Stimulated activated CD8-positive, alpha-beta memory T cell treated with anti-CD3 and anti-CD28 coated beads, Interleukin-15, amount 100 ng/mL, for 1 hour (primary cell): ENCODE measurements around the gene S1PR3.
"Not testable (repeated sequence)": the region's sequence is repeated elsewhere in the genome, so short reads cannot be mapped to it uniquely, and the experiment has no call there.

Experiments used
- DNase-seq: peaks from one replicate; pipeline ENCODE4 v3.0.0-alpha.2; 2020; ENCODE audit warnings: low read depth

Gene S1PR3

DNA sequence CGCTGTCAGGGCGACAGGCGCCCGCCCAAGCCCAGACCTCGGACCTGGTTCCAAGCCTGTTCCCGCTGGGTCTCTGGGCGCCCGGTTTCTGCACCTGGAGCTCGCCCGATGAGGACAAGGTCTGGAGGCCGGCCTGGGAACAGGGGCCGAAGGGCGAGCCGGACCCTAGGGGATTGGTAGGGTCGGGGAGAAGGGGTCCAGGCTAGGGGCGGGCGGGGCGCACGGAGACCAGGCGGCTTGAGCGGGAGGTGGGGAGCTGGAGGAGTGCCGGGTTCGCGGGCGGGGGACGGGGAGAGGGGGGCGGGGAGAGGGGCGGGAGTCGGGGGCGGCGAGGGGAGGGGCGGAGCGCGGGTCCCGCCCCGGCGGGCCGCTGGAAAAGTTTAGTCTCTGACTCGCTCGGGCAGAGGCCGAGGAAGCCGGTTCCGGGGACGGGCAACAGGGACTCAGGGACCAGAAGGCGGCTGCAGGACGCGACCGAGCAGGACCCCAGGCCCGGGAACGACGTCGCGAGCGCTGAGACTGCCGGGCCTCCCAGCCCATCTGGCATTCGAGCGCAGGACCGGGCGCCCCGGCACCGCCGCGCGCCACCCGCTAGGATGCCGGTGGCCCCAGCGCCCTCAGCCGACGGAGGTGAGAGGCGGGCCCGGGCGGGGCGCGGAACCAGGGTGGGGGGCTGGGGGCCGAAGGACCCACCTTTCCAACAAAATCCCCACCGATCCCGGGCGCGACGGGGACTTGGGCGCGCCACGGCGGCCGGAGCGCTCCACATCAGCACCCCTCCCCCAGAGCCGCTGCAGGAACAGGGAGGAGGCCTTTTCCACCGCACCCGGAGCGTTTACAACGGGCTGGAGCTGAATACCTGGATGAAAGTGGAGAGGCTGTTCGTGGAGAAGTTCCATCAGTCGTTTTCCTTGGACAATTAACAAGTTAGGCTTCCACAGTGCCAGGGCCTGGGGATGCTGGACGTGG, at the start of gene S1PR3:
TSS of gene S1PR3 (plus strand) at position 403 of the 969 bp plus-strand sequence. CDS start 9,733 bp downstream, outside the sequence.
- DNase-seq, result no peak

DNA sequence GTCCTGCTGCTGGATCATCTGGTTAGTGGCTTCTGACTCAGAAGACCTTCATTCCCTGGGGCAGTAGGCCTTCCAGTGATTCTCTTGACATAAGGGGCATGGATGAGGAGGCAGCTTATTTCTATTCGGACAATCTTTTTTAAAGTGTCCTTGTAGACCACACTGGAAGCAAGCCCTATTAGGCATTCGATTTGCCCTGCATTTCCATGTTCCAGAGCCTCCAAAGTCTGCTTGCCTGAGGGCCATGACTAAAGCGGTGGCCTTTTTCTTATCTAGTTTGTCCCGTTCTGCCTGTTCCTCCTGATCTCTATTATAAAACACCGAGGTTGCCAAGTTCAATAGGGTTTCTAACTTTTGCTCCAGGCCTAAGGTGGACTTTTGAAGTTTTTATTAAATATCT, 49.7 kb upstream of the S1PR3 start:
- DNase-seq, result not testable (repeated sequence)

DNA sequence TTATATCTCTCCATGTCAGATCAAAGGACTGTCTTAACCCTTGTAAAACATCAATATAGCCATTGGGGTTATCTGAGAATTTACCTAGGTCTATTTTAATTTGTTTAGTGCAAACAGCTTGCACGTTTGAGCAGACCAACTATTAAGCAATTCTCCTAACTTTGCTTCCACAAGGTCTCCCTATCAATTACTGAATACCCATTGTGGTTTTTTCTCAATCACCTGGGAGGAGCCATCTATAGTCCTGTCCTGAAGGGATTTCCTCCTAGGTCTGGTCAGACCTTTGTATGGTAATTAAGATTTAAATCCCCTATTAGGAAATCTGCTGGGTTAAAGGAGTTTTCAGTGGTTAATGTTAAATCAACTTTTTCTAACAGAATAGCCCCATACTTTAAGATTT, 48.9 kb upstream of the S1PR3 start:
- no peak for DNase-seq

- DNase-seq, result no peak
Observed at GRCh38 chr9:88945636-88946333, 45.5 kb upstream of the S1PR3 start.

- no peak for DNase-seq
Observed at GRCh38 chr9:88947581-88948573, 43.4 kb upstream of the S1PR3 start.

GRCh38 chr9:88949425-88949824, 41.8 kb upstream of the S1PR3 start:
- no peak for DNase-seq

- DNase-seq, result no peak
Observed at GRCh38 chr9:88949961-88950340, 41.3 kb upstream of the S1PR3 start.

DNA sequence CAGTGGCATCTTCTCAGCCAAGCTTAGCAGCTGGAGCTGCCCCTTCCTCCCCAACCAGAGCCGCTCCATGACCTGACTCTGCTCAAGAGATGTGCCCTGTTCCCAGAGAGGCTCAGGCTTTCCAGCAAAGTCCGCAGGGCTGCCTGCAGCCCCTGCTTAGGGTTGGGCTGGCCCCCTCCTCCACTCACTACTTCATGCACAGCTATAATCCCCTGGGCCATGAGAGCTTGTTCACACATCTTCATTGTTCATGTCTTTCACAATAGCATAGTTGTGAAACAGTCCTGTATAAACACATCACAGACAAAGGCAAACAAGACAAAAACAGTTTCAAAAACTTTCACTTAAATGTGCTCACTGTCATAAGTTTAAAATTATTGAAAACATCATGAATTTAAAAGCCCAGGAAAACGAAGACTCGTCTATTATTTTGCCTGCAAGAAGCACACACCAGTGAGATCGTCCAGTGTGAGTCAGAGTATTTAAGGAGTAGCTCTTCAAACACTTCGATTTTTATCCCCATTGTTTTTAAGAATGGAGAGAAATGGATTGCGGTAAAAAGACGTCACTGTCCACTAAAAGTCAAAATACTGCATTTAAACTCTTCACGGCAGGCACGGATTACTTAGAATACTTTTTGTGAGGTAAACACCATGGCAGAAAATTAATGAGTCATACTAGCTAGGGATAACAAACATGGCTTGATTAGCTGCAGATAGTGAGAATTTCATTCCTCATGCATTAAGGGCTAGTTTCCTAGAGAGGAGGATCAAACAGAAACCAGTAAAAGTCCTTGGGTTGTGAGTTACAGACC, 40.7 kb upstream of the S1PR3 start:
- DNase-seq, result no peak

GRCh38 chr9:88951155-88951542, 40.1 kb upstream of the S1PR3 start:
- DNase-seq, result no peak

DNA sequence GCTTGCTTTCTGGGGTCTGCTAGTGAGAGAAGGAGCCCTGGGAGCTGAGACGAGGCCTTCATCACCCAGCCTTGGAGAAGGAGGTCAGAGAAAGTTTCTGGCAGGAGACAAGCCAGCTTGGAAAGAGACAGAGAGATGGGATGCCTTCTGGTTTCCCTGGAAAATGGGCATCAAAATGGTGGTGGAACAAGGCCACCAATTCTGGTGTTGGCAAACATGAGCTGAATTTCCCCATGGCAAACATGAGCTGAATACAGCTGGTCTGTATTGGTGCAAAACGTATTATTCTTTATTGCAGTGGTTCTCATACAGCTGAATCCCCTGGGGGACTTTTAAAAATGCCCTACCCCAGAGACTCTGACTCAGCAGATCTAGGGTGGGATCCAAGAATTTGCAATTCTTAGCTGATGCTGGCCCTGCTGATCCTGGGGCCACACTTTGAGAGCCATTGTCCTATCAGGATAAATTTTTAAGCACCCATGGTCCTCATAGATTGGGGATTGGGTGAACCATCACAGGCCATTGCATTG, 39.1 kb upstream of the S1PR3 start:
- DNase-seq, result no peak

DNA sequence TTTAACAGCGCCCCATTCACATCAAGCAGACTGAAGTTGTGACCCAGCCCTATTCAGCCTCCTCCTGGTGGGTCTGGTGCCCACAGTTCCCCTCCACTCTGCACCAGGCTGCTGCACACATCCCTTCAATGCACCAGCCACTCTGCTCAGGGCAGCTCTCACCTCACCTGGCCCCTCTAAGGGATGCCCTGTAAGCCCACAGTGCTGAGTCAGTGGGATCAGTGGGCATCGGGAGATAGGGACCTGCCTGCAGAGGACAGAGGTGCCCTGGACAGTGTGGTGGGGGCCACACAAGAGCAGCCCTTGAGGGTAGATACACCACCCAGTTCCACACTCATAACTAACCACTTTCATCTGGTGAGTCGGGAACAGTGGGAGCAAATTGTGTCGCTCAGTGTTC, 38.3 kb upstream of the S1PR3 start:
- DNase-seq, result no peak

DNA sequence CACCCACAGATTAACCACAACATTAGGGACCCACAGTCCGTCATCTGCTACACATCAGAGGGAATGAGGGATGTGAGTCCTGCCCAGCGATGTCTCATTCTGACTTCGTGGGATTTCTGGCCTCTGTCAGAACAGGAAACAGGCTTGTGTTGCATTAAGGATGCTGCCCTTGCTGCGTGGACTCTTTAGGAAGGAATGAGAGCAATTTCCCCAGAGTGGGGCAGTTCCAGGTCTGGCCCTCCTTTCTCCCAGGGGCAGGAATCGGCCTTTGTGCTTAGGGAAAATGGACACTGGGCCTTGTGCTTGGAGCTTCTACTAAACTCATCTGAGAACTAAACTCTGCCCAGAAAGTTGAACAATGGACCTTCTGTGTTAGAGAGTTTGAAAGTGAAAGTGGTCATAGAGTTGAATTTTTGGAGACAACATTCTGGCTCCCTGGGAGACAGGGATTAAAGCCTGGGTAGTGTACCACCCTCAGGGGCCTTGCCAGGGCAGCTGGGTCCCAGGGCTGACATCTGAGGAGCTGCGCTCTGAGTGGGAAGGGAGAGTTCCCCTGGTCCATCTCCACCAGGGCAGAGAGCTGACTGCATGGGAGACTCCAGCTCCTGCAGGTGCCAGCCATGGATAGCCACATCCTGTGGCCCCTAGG, 37.8 kb upstream of the S1PR3 start:
- no peak for DNase-seq

DNA sequence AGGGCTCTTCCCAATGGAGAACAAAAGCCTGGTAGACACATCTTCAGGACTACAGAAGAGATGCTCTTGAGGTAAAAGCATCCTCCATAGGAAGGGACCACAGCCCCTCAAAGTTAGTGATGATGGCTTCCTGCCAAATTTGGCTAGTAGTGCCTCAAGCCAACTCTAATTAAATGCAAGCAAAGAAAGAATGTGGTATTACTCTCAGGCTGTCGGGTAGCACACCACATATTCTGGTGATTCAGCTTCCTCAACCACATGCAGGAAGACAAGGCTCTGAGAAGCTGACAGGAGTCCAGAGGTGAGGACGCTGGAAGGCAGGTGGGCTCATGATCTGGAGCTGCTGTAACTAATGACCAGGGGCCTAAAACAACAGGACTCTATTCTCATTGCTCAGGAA, 37.2 kb upstream of the S1PR3 start:
- DNase-seq, result no peak

GRCh38 chr9:88957526-88957925, 33.7 kb upstream of the S1PR3 start:
- DNase-seq, result no peak

- DNase-seq, result no peak
Observed at GRCh38 chr9:88959727-88960469, 31.4 kb upstream of the S1PR3 start.

GRCh38 chr9:88960632-88961031, 30.6 kb upstream of the S1PR3 start:
- DNase-seq, result no peak

GRCh38 chr9:88965473-88965872, 25.8 kb upstream of the S1PR3 start:
- no peak for DNase-seq

- DNase-seq, result no peak
Observed at GRCh38 chr9:88966894-88967676, 24.2 kb upstream of the S1PR3 start.

DNA sequence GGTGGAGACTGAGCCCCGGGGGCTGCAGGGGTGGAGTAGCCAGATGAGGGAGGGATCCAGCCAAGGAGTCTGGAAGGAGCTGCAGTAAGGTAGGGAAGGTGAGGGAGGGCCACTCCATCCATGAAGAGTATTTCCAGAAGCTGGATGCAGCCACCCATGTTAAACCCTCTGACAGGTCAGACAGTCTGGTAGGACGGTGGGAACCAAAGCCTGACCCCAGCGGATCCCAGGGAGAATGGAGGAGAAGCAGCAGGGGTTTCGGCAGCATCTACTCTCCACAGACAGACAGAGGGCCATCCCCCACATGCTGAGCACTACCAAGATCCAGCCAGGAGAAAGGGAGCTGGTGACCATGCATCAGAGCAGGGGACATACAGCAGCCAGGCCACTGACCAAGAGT, 22.5 kb upstream of the S1PR3 start:
- DNase-seq, result no peak
